Muscle of leg (tissue), 16 donors: ENCODE results near the gene HMGCS1. TPM values are rescaled to one million over a fixed set of nuclear protein-coding genes. Genes with fewer than 3 reads are reported as not detected.

Experiments
- DNase-seq: peaks from one replicate; pipeline ENCODE4 v3.0.0; 2013
- H3K27ac ChIP-seq: one replicate; pipeline ENCODE4 v1.5.1; 2013; ENCODE audit warnings: mild to moderate bottlenecking, low read length, control low read depth
- H3K27me3 ChIP-seq: one replicate; pipeline ENCODE4 v1.6.1; 2013; ENCODE audit warnings: low read length; ENCODE audit not compliant: control insufficient read depth, insufficient read depth
- H3K36me3 ChIP-seq: one replicate; pipeline ENCODE4 v1.6.1; 2013; ENCODE audit warnings: low read length; ENCODE audit not compliant: control insufficient read depth, insufficient read depth
- H3K4me1 ChIP-seq: one replicate; pipeline ENCODE4 v1.6.1; 2013; ENCODE audit warnings: low read length; ENCODE audit not compliant: control insufficient read depth, insufficient read depth
- H3K4me3 ChIP-seq: one replicate; pipeline ENCODE4 v1.5.1; 2013; ENCODE audit warnings: low read length, control low read depth
- H3K9me3 ChIP-seq: replicated peaks from 2 replicates; pipeline ENCODE4 v1.6.1; 2013; ENCODE audit warnings: low read depth, low read length; ENCODE audit not compliant: control insufficient read depth
- WGBS: methylation state at CpG from one replicate; pipeline ENCODE4 v1.1.5; 2013; ENCODE audit warnings: missing lambda C conversion rate; ENCODE audit not compliant: insufficient coverage; 5-methylcytosine and 5-hydroxymethylcytosine counted together
- long read RNA-seq, 11 donors: transcript quantifications; one replicate each; lab custom pipeline, GENCODE V29; 2026
- polyA plus RNA-seq, 8 donors: library from polyadenylated mRNA; unstranded; fragments of 120-200 nt; gene quantifications; one replicate each; pipeline versions ENCODE4 v1.2.1 to v1.2.3, GENCODE V29; 2013; ENCODE audit warnings: inconsistent platforms in 1 of 8, low replicate concordance in 1 of 8; ENCODE audit not compliant: insufficient read length in 8 of 8, insufficient read depth in 1 of 8
- total RNA-seq: library from RNA; stranded (reverse); fragments of 120-200 nt; gene quantifications from one replicate; pipeline ENCODE4 v1.2.4, GENCODE V29; 2013

Gene HMGCS1
- 23.5 TPM for total RNA-seq
- polyA plus RNA-seq, result 10 to 100 TPM; 24.7 to 51.0 (median 39.9) TPM
- long read RNA-seq, donor 1, partial matches to known transcripts, result 0 of 1 reads
- long read RNA-seq, donor 1, other reads (novel, unspliced or antisense), result 0 of 1 reads
- long read RNA-seq, donor 2, partial matches to known transcripts, result 0 of 3 reads
- long read RNA-seq, donor 2, other reads (novel, unspliced or antisense), result 0 of 3 reads
- long read RNA-seq, donor 3, transcript HMGCS1-202 (10 exons, 3,466 nt), result major isoform, 5 of 12 reads
- long read RNA-seq, donor 3, transcript HMGCS1-201 (11 exons, 3,506 nt), result major isoform, 5 of 12 reads
- long read RNA-seq, donor 3, partial matches to known transcripts, result 0 of 12 reads
- long read RNA-seq, donor 3, other reads (novel, unspliced or antisense), result 0 of 12 reads
- long read RNA-seq, donor 4, partial matches to known transcripts, result 0 of 6 reads
- long read RNA-seq, donor 4, other reads (novel, unspliced or antisense), result 0 of 6 reads
- long read RNA-seq, donor 5, transcript HMGCS1-202 (10 exons, 3,466 nt), result major isoform, 5 of 86 reads
- long read RNA-seq, donor 5, transcript HMGCS1-201 (11 exons, 3,506 nt), result major isoform, 5 of 86 reads
- long read RNA-seq, donor 5, partial matches to known transcripts, result 76 of 86 reads
- long read RNA-seq, donor 5, other reads (novel, unspliced or antisense), result 0 of 86 reads
- long read RNA-seq, donor 6, transcript HMGCS1-201 (11 exons, 3,506 nt), result minor isoform, 6 of 33 reads
- long read RNA-seq, donor 6, transcript HMGCS1-202 (10 exons, 3,466 nt), result major isoform, 8 of 33 reads
- long read RNA-seq, donor 6, partial matches to known transcripts, result 13 of 33 reads
- long read RNA-seq, donor 6, other reads (novel, unspliced or antisense), result 0 of 33 reads
- long read RNA-seq, donor 7, partial matches to known transcripts, result 0 of 7 reads
- long read RNA-seq, donor 7, other reads (novel, unspliced or antisense), result 0 of 7 reads
- long read RNA-seq, donor 8, transcript HMGCS1-202 (10 exons, 3,466 nt), result major isoform, 5 of 11 reads
- long read RNA-seq, donor 8, partial matches to known transcripts, result 0 of 11 reads
- long read RNA-seq, donor 8, other reads (novel, unspliced or antisense), result 0 of 11 reads
- long read RNA-seq, donor 9, partial matches to known transcripts, result 0 of 6 reads
- long read RNA-seq, donor 9, other reads (novel, unspliced or antisense), result 0 of 6 reads
- long read RNA-seq, donor 10, transcript HMGCS1-202 (10 exons, 3,466 nt), result major isoform, 7 of 24 reads
- long read RNA-seq, donor 10, partial matches to known transcripts, result 10 of 24 reads
- long read RNA-seq, donor 10, other reads (novel, unspliced or antisense), result 0 of 24 reads
- long read RNA-seq, donor 11, partial matches to known transcripts, result 0 of 6 reads
- long read RNA-seq, donor 11, other reads (novel, unspliced or antisense), result 0 of 6 reads

- peak; percentile 100 for DNase-seq
- H3K4me1 ChIP-seq, result peaks cover 10% of the 10 kb centered on the region
- H3K9me3 ChIP-seq, result no peaks in the 10 kb centered on the region
- H3K4me3 ChIP-seq, result peak within 1 kb of the TSS; percentile 93
- no peaks in the 10 kb centered on the region for H3K36me3 ChIP-seq
- under 1% methylated on average over 61 of the region's 70 CpGs for WGBS
- no peaks in the 10 kb centered on the region for H3K27me3 ChIP-seq
- peak within 1 kb of the TSS; percentile 97 for H3K27ac ChIP-seq
These were observed at the start of gene HMGCS1 for GRCh38 chr5:43313035-43313853. Gene HMGCS1, minus strand, starts transcription at chr5:43313412. Its CDS starts 14,447 bp downstream, at chr5:43298965.

DNA sequence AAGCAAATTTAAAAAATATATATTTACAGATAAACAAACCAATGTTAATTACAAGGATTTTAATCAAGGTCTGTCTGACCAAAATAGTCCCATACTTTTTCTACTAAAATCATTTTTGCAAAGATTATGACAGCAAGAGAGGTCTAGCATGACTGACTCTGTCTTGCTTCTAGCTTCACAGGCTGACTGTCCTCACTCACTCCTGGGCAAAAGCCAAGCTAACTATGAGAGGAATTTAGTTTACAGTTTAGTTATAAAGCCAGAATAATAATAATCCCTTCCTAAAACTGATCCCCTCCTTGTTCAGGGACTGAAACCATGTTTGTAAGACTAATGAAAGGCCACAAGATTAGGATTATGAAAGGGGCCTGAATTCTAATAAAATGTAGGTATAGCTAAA, 45.5 kb upstream of the HMGCS1 start:
- Histone ChIP-seq H3K27ac (no peak overlapping the region), H3K27me3 (no peaks in the 10 kb centered on the region), H3K36me3 (no peaks in the 10 kb centered on the region), H3K4me3 (no peak overlapping the region), H3K9me3 (peaks cover 3% of the 10 kb centered on the region), H3K4me1 (no peaks in the 10 kb centered on the region)
- no peak for DNase-seq

- no peak overlapping the region for H3K27ac ChIP-seq
- H3K27me3 ChIP-seq, result no peaks in the 10 kb centered on the region
- peaks cover 3% of the 10 kb centered on the region for H3K9me3 ChIP-seq
- H3K36me3 ChIP-seq, result no peaks in the 10 kb centered on the region
- H3K4me3 ChIP-seq, result no peak overlapping the region
- H3K4me1 ChIP-seq, result no peaks in the 10 kb centered on the region
- no peak for DNase-seq
- no CpG with 5 or more reads among the region's 3 CpGs for WGBS
These were observed 45.1 kb upstream of the HMGCS1 start for GRCh38 chr5:43358301-43358700.

DNA sequence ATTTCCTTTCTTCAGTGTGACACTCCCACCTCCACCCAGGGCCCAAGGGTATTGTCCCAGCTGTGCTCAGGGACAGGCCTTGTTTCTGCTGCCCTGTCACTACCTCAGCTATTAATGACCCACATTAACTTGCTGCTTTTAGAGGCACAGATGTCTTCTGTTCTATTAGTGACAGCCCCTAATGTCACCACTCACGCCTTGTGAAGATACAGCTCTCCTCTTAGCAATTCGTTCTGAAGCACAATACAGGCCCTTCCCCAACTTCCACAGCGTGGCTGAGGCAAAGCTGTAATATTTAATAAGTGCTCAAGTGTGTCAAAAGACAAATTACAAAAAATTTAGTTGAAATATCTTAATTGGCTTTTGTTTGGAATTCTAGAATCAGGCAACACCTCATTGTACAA, 44.7 kb upstream of the HMGCS1 start:
- Histone ChIP-seq H3K9me3 (peaks cover 3% of the 10 kb centered on the region), H3K27me3 (no peaks in the 10 kb centered on the region), H3K4me1 (no peaks in the 10 kb centered on the region), H3K36me3 (no peaks in the 10 kb centered on the region), H3K4me3 (no peak overlapping the region), H3K27ac (no peak overlapping the region)
- DNase-seq, result no peak
- WGBS, result no CpG with 5 or more reads among the region's 3 CpGs

DNA sequence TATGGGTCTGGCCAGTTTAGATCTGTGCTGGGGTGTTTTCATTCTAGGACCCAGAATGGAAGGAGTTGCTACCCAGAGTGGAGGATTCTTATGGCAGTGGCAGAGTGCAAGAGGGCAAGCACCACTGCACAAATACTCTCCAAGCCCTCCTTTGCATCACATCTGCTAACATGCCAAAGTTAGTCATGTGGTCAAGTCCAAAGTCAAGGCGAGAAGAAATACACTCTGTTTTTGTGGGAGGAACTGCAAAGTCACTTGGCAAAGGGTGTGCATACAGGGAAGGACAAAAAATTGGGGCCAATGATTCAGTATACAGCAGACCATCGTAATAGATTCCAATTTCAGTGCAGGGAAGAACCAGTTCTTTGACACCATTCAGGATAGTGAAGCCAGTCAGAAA, 43.9 kb upstream of the HMGCS1 start:
- DNase-seq, result no peak
- no peaks in the 10 kb centered on the region for H3K36me3 ChIP-seq
- peaks cover 3% of the 10 kb centered on the region for H3K9me3 ChIP-seq
- no peaks in the 10 kb centered on the region for H3K27me3 ChIP-seq
- no peak overlapping the region for H3K27ac ChIP-seq
- 60% methylated on average over 1 of the region's 2 CpGs for WGBS
- H3K4me1 ChIP-seq, result no peaks in the 10 kb centered on the region
- no peak overlapping the region for H3K4me3 ChIP-seq

- Histone ChIP-seq H3K9me3 (no peaks in the 10 kb centered on the region), H3K36me3 (no peaks in the 10 kb centered on the region), H3K27me3 (no peaks in the 10 kb centered on the region), H3K27ac (no peak overlapping the region), H3K4me1 (peaks cover 2% of the 10 kb centered on the region), H3K4me3 (no peak overlapping the region)
- 100% methylated on average over 2 of the region's 3 CpGs for WGBS
- DNase-seq, result no peak
These were observed 41.6 kb upstream of the HMGCS1 start for GRCh38 chr5:43354774-43355173.

DNA sequence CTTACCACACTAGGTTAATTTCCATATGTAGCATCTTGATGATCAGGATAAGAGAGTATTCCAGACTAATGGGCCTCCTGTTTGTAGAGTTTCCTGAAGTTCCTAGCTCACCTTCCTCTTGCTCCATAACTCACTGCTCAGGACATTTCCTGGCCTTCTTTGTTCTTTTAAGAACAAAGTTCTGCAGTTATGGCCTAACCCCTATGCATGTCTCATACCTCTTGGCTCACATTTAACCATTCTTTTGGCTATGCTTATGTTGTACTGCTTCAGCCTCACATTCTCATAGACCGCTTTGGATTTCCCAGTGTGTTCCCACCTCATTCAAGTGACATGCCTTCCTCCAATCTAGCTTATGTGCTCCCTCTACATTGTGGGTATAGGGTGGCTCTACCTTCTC, 40.5 kb upstream of the HMGCS1 start:
- H3K36me3 ChIP-seq, result no peaks in the 10 kb centered on the region
- no CpG with 5 or more reads among the region's 1 CpG for WGBS
- no peaks in the 10 kb centered on the region for H3K9me3 ChIP-seq
- H3K27ac ChIP-seq, result no peak overlapping the region
- H3K4me1 ChIP-seq, result peaks cover 2% of the 10 kb centered on the region
- no peak overlapping the region for H3K4me3 ChIP-seq
- no peaks in the 10 kb centered on the region for H3K27me3 ChIP-seq
- no peak for DNase-seq

DNA sequence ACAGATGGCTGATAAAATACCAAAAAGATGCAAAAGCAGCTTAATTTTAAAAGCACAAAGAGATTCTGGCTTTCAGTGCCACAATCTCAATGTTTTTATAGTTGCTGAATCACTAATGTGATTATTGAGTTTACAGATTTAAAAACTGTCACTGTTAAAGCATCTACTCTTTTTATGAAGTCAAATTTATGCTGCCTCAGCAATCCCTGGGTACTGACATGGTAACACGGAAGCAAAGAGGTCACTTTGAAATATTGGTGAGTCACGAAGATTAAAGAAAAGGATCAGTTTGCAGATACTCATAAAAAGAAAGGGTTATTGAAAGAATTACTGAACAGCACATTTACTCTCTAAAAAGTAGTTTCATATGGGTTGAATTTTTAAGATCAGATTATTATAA, 39.7 kb upstream of the HMGCS1 start:
- no peaks in the 10 kb centered on the region for H3K27me3 ChIP-seq
- no peak overlapping the region for H3K4me3 ChIP-seq
- WGBS, result no CpG with 5 or more reads among the region's 2 CpGs
- H3K36me3 ChIP-seq, result no peaks in the 10 kb centered on the region
- no peak overlapping the region for H3K27ac ChIP-seq
- no peak for DNase-seq
- H3K9me3 ChIP-seq, result no peaks in the 10 kb centered on the region
- peaks cover 2% of the 10 kb centered on the region for H3K4me1 ChIP-seq

DNA sequence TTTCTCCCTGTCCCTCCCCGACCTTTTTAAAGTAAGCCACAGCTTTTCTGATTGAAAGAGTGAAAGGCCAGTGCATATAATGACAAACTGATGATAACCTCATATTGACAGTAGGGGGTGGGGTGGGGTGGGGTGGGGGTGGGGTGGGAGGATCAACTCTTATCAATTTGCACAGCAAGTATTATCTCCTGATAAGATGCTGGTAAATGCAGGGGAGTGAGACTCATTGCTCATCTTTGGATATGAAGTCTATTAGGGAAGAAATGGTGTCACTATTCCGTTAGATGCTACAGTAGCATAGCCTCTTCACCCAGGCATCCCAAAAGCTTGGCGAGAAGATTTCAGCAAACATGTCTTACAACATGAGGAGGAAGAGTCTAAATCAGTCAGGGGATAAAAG, 38.9 kb upstream of the HMGCS1 start:
- peaks cover 2% of the 10 kb centered on the region for H3K4me1 ChIP-seq
- no peaks in the 10 kb centered on the region for H3K36me3 ChIP-seq
- DNase-seq, result no peak
- H3K27ac ChIP-seq, result no peak overlapping the region
- H3K9me3 ChIP-seq, result no peaks in the 10 kb centered on the region
- no peak overlapping the region for H3K4me3 ChIP-seq
- no CpG with 5 or more reads among the region's 3 CpGs for WGBS
- H3K27me3 ChIP-seq, result no peaks in the 10 kb centered on the region
